SH-SY5Y (cell line): Measurements from ENCODE around the gene CTDSP1.

ENCODE experiments used
- GATA2 ChIP-seq: IDR thresholded peaks from 2 replicates; pipeline ENCODE4 v1.6.1; 2011; ENCODE audit warnings: mild to moderate bottlenecking, low read depth, low read length
- GATA3 ChIP-seq: IDR thresholded peaks from 2 replicates; pipeline ENCODE4 v1.6.1; 2011; ENCODE audit warnings: low read depth, mild to moderate bottlenecking, low read length, moderate library complexity

DNA sequence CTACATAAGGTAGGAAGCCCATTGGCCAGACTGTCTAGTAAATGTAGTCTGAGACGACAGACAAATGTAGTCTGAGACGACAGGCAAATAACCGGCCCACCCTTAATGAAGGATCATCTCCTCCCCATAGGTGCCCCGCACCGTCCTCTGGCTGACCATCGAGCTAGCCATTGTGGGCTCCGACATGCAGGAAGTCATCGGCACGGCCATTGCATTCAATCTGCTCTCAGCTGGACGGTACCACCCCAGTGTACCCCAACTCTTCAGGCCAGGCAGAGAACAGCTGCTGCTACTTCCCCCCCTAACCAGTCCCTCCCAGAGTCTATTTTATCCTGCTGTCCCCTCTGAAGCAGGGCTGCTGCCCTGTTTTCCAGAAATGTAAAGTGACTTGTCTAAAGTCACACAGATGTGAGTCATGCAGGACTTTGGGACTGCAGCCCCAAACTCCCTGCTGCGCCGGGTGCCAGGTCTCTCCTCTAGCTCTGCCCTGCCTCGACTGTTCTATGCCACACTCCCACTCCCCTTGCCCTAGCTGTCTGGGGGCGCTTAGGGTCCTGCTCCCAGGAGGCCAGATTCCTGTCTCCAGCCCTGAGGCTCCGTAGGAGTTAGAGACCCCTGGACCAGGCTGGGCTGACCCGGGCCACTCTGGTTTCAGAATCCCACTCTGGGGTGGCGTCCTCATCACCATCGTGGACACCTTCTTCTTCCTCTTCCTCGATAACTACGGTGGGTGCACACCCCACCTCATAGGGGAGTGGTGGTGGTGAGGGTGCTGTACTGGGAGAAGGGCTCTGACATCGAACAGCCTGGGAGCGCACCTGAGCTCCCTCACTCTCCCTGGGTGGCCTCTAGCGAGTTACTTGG, 12.9 kb upstream of the CTDSP1 start:
- TF ChIP-seq GATA3, result no peak
- no peak for TF ChIP-seq GATA2
